HEK293 (cell line): Measurements from ENCODE around the gene SF3B4.

Experiments used
- EGR2 ChIP-seq: fragments of 450-650 bp; formaldehyde crosslinking; IDR thresholded peaks from 2 replicates; pipeline ENCODE4 v1.5.1; 2016; ENCODE audit warnings: low read depth, missing biosample characterization, missing genetic modification characterization
- GFI1B ChIP-seq: fragments of 450-650 bp; formaldehyde crosslinking; IDR thresholded peaks from 2 replicates; pipeline ENCODE4 v1.5.1; 2016; ENCODE audit warnings: missing biosample characterization, missing genetic modification characterization
- HOXA7 ChIP-seq: sonication (generic); formaldehyde crosslinking; IDR thresholded peaks from 2 replicates; pipeline ENCODE4 v1.8.1; 2022; ENCODE audit warnings: missing genetic modification reagents, borderline replicate concordance
- KLF1 ChIP-seq: fragments of 450-650 bp; formaldehyde crosslinking; IDR thresholded peaks from 2 replicates; pipeline ENCODE4 v1.5.1; 2016; ENCODE audit warnings: missing biosample characterization, missing genetic modification characterization
- KLF7 ChIP-seq: fragments of 450-650 bp; formaldehyde crosslinking; IDR thresholded peaks from 2 replicates; pipeline ENCODE4 v1.5.1; 2016; ENCODE audit warnings: missing biosample characterization, missing genetic modification characterization, borderline replicate concordance
- PBX3 ChIP-seq: sonication (generic); formaldehyde crosslinking; IDR thresholded peaks from 2 replicates; pipeline ENCODE4 v1.8.1; 2022; ENCODE audit warnings: mild to moderate bottlenecking, moderate library complexity, missing genetic modification reagents
- SALL2 ChIP-seq: fragments of 450-650 bp; formaldehyde crosslinking; IDR thresholded peaks from 2 replicates; pipeline ENCODE4 v1.5.0; 2017; ENCODE audit warnings: missing biosample characterization, mild to moderate bottlenecking, missing genetic modification characterization, borderline replicate concordance
- ZFP41 ChIP-seq: fragments of 450-650 bp; formaldehyde crosslinking; IDR thresholded peaks from 2 replicates; pipeline ENCODE4 v1.5.1; 2016; ENCODE audit warnings: missing biosample characterization, missing genetic modification characterization, borderline replicate concordance
- ZNF10 ChIP-seq: fragments of 450-650 bp; formaldehyde crosslinking; IDR thresholded peaks from 2 replicates; pipeline ENCODE4 v1.5.1; 2017; ENCODE audit warnings: missing biosample characterization, missing genetic modification characterization
- ZNF112 ChIP-seq: fragments of 450-650 bp; formaldehyde crosslinking; IDR thresholded peaks from 2 replicates; pipeline ENCODE4 v1.5.0; 2017; ENCODE audit warnings: missing biosample characterization, missing genetic modification characterization
- ZNF138 ChIP-seq: fragments of 450-650 bp; formaldehyde crosslinking; IDR thresholded peaks from 2 replicates; pipeline ENCODE4 v1.5.1; 2016; ENCODE audit warnings: missing biosample characterization, missing genetic modification characterization, borderline replicate concordance
- ZNF146 ChIP-seq: fragments of 450-650 bp; formaldehyde crosslinking; IDR thresholded peaks from 2 replicates; pipeline ENCODE4 v1.5.1; 2016; ENCODE audit warnings: missing biosample characterization, missing genetic modification characterization
- ZNF239 ChIP-seq: fragments of 450-650 bp; formaldehyde crosslinking; IDR thresholded peaks from 2 replicates; pipeline ENCODE4 v1.5.1; 2016; ENCODE audit warnings: missing biosample characterization, missing genetic modification characterization
- ZNF24 ChIP-seq: fragments of 450-650 bp; formaldehyde crosslinking; IDR thresholded peaks from 2 replicates; pipeline ENCODE4 v1.5.1; 2016; ENCODE audit warnings: missing biosample characterization, missing genetic modification characterization
- ZNF266 ChIP-seq: fragments of 450-650 bp; formaldehyde crosslinking; IDR thresholded peaks from 2 replicates; pipeline ENCODE4 v1.5.1; 2016; ENCODE audit warnings: missing biosample characterization, missing genetic modification characterization, low read depth
- ZNF354C ChIP-seq: fragments of 450-650 bp; formaldehyde crosslinking; IDR thresholded peaks from 2 replicates; pipeline ENCODE4 v1.5.1; 2016; ENCODE audit warnings: missing biosample characterization, missing genetic modification characterization, low read depth, borderline replicate concordance
- ZNF366 ChIP-seq: fragments of 450-650 bp; formaldehyde crosslinking; conservative IDR thresholded peaks from 2 replicates; pipeline ENCODE4 v1.5.1; 2016; ENCODE audit warnings: missing biosample characterization, missing genetic modification characterization
- ZNF449 ChIP-seq: fragments of 450-650 bp; formaldehyde crosslinking; IDR thresholded peaks from 2 replicates; pipeline ENCODE4 v1.5.1; 2017; ENCODE audit warnings: missing biosample characterization, mild to moderate bottlenecking, missing genetic modification characterization, moderate library complexity
- ZNF555 ChIP-seq: fragments of 450-650 bp; formaldehyde crosslinking; conservative IDR thresholded peaks from 2 replicates; pipeline ENCODE4 v1.5.1; 2017; ENCODE audit warnings: missing biosample characterization, mild to moderate bottlenecking, missing genetic modification characterization, inconsistent platforms
- ZNF623 ChIP-seq: fragments of 450-650 bp; formaldehyde crosslinking; IDR thresholded peaks from 2 replicates; pipeline ENCODE4 v1.5.1; 2016; ENCODE audit warnings: missing biosample characterization, missing genetic modification characterization
- ZNF747 ChIP-seq: fragments of 450-650 bp; formaldehyde crosslinking; IDR thresholded peaks from 2 replicates; pipeline ENCODE4 v1.5.1; 2016; ENCODE audit warnings: missing biosample characterization, missing genetic modification characterization
- ZNF792 ChIP-seq: fragments of 450-650 bp; formaldehyde crosslinking; IDR thresholded peaks from 2 replicates; pipeline ENCODE4 v1.5.1; 2016; ENCODE audit warnings: missing biosample characterization, missing genetic modification characterization
- ZSCAN23 ChIP-seq: fragments of 450-650 bp; formaldehyde crosslinking; IDR thresholded peaks from 2 replicates; pipeline ENCODE4 v1.5.1; 2016; ENCODE audit warnings: missing biosample characterization, missing genetic modification characterization
- TF ChIP-seq, protein P1 (sequence below): fragments of 450-650 bp; formaldehyde crosslinking; IDR thresholded peaks from 2 replicates; pipeline ENCODE4 v1.5.1; 2016; ENCODE audit warnings: missing biosample characterization, missing genetic modification characterization
- TF ChIP-seq, protein P2 (sequence below): fragments of 450-650 bp; formaldehyde crosslinking; IDR thresholded peaks from 2 replicates; pipeline ENCODE4 v1.5.1; 2017; ENCODE audit warnings: missing biosample characterization, missing genetic modification characterization
- TF ChIP-seq, protein P3 (sequence below): fragments of 450-650 bp; formaldehyde crosslinking; IDR thresholded peaks from 2 replicates; pipeline ENCODE4 v1.5.1; 2016; ENCODE audit warnings: missing biosample characterization, missing genetic modification characterization, borderline replicate concordance
- TF ChIP-seq, protein P4 (sequence below): fragments of 450-650 bp; formaldehyde crosslinking; IDR thresholded peaks from 2 replicates; pipeline ENCODE4 v1.5.0; 2017; ENCODE audit warnings: missing biosample characterization, missing genetic modification characterization, borderline replicate concordance
- TF ChIP-seq, protein P5 (sequence below): fragments of 450-650 bp; formaldehyde crosslinking; IDR thresholded peaks from 2 replicates; pipeline ENCODE4 v1.5.1; 2016; ENCODE audit warnings: missing biosample characterization, missing genetic modification characterization

Gene SF3B4

GRCh38 chr1:149899460-149900284 is 27.9 kb downstream of the SF3B4 start, which contains the start of gene BOLA1 (continued):
- TF ChIP-seq ZNF10 (tag by site-specific recombination) (no peak), ZNF112 (no peak), SALL2 (tag by site-specific recombination) (no peak), EGR2 (tag by site-specific recombination) (no peak), HOXA7 (CRISPR knock-in tag) (no peak), ZNF747 (no peak), ZNF449 (tag by site-specific recombination) (no peak), ZNF555 (tag by site-specific recombination) (no peak), ZSCAN23 (tag by site-specific recombination) (no peak), ZNF354C (tag by site-specific recombination) (no peak), KLF7 (tag by site-specific recombination) (no peak), ZNF146 (tag by site-specific recombination) (no peak), KLF1 (tag by site-specific recombination) (peak; percentile 48), ZNF366 (tag by site-specific recombination) (no peak), ZNF266 (no peak), GFI1B (tag by site-specific recombination) (no peak), ZNF623 (tag by site-specific recombination) (0 out of 2 replicates have a peak, but pooled peaks have one; percentile 6), ZNF239 (tag by site-specific recombination) (no peak), ZFP41 (no peak), ZNF24 (tag by site-specific recombination) (0 out of 2 replicates have a peak, but pooled peaks have one; percentile 68), PBX3 (CRISPR knock-in tag) (no peak; the same call in none of the 2 replicates), ZNF138 (tag by site-specific recombination) (no peak), ZNF792 (tag by site-specific recombination) (no peak)
- TF ChIP-seq, protein P1, sequence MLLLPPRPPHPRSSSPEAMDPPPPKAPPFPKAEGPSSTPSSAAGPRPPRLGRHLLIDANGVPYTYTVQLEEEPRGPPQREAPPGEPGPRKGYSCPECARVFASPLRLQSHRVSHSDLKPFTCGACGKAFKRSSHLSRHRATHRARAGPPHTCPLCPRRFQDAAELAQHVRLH (tag by site-specific recombination), result peak; percentile 74
- TF ChIP-seq, protein P2, sequence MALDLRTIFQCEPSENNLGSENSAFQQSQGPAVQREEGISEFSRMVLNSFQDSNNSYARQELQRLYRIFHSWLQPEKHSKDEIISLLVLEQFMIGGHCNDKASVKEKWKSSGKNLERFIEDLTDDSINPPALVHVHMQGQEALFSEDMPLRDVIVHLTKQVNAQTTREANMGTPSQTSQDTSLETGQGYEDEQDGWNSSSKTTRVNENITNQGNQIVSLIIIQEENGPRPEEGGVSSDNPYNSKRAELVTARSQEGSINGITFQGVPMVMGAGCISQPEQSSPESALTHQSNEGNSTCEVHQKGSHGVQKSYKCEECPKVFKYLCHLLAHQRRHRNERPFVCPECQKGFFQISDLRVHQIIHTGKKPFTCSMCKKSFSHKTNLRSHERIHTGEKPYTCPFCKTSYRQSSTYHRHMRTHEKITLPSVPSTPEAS (tag by site-specific recombination), result no peak
- TF ChIP-seq, protein P3, sequence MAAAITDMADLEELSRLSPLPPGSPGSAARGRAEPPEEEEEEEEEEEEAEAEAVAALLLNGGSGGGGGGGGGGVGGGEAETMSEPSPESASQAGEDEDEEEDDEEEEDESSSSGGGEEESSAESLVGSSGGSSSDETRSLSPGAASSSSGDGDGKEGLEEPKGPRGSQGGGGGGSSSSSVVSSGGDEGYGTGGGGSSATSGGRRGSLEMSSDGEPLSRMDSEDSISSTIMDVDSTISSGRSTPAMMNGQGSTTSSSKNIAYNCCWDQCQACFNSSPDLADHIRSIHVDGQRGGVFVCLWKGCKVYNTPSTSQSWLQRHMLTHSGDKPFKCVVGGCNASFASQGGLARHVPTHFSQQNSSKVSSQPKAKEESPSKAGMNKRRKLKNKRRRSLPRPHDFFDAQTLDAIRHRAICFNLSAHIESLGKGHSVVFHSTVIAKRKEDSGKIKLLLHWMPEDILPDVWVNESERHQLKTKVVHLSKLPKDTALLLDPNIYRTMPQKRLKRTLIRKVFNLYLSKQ (tag by site-specific recombination), result no peak
- TF ChIP-seq, protein P4, sequence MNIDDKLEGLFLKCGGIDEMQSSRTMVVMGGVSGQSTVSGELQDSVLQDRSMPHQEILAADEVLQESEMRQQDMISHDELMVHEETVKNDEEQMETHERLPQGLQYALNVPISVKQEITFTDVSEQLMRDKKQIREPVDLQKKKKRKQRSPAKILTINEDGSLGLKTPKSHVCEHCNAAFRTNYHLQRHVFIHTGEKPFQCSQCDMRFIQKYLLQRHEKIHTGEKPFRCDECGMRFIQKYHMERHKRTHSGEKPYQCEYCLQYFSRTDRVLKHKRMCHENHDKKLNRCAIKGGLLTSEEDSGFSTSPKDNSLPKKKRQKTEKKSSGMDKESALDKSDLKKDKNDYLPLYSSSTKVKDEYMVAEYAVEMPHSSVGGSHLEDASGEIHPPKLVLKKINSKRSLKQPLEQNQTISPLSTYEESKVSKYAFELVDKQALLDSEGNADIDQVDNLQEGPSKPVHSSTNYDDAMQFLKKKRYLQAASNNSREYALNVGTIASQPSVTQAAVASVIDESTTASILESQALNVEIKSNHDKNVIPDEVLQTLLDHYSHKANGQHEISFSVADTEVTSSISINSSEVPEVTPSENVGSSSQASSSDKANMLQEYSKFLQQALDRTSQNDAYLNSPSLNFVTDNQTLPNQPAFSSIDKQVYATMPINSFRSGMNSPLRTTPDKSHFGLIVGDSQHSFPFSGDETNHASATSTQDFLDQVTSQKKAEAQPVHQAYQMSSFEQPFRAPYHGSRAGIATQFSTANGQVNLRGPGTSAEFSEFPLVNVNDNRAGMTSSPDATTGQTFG (tag by site-specific recombination), result no peak
- TF ChIP-seq, protein P5, sequence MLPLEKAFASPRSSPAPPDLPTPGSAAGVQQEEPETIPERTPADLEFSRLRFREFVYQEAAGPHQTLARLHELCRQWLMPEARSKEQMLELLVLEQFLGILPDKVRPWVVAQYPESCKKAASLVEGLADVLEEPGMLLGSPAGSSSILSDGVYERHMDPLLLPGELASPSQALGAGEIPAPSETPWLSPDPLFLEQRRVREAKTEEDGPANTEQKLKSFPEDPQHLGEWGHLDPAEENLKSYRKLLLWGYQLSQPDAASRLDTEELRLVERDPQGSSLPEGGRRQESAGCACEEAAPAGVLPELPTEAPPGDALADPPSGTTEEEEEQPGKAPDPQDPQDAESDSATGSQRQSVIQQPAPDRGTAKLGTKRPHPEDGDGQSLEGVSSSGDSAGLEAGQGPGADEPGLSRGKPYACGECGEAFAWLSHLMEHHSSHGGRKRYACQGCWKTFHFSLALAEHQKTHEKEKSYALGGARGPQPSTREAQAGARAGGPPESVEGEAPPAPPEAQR (tag by site-specific recombination), result no peak
